NCI-H187 (cell line): ENCODE measurements around the gene PDGFRB.

ENCODE experiments used
- DNase-seq, 2 experiments: peaks; one replicate each; lab custom pipeline; 2025; lab: John Stamatoyannopoulos, UW

PDGFRB gene

DNA sequence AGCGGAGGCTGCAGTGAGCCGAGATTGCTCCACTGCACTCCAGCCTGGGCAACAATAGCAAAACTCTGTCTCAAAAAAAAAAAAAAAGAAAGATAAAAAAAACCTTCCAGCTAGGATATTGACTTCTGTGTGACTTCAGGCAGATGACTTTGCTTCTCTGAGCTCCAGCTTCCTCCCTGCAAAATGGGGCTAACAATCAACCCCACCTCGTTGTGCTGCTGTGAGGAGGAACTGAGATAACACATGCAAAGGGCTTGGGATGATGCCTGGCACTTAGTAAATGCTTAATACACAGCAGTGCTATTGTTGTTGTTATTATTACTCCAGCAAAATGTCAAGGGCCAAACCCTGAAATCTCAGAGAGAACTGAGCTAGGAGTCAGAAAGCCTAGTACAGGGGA, 7.4 kb upstream of the PDGFRB start:
- DNase-seq = no peak

DNA sequence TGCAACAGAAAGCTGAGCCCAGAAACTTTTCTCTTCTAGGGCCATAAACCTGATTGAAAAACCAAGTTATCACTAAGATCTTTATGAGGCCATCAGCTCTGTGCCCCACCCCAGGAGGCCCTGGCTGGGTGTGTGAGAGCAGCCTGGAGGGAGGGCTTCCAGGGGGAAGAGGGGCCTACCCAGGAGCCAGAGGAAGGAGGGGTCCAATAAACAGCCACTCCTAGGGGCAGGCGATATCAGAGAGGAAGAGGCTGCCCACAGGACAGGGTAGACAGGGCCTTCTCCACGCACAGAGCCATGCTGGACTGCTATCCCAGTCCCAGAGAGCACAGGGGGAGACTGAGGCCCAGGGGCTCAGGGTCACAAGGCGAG, 6.5 kb upstream of the PDGFRB start:
- no peak for DNase-seq

DNA sequence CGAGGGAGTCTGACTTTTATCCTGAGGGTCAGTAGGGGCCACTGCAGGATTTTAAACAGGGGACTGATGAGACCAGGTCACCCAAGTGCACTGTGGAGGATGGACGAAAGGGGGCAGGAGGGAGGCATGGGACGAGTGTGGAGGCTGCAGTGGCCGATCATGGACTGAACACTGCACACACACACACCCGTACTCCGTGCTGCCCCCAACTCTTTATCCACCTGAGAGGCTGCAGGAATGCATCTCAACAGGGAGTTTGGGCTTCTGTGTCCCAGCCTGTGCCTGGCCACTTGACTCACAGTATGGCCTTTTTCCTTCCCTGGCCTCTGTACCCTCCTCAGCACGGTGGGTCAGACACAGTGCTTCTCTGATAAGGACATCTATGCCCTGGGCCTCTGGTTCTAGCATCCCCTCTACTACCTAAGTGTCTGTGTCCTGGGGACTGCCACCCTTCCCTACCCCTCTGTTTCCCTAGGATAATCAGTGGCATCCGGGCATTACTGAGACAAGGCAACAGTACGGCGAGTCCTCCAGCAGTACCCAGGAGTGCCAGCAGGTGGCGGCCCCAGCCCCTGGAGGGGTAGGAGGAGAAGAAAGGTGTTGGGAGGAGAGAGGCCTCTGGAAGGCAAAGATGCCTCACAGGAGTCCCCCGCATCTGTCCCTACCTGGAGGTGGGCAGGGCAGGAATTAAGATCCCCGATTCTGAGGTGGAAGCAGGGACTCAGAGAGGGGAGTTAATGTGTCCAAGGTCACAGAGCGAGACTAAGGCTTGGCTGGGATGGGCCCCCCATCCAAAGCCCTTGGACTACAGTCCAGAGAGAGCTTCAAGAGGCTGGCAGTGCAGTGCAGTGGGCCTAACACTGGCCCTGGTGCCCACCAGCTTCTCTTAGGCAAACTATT, 5.8 kb upstream of the PDGFRB start:
- peak; percentile 30 to 47 for DNase-seq

DNA sequence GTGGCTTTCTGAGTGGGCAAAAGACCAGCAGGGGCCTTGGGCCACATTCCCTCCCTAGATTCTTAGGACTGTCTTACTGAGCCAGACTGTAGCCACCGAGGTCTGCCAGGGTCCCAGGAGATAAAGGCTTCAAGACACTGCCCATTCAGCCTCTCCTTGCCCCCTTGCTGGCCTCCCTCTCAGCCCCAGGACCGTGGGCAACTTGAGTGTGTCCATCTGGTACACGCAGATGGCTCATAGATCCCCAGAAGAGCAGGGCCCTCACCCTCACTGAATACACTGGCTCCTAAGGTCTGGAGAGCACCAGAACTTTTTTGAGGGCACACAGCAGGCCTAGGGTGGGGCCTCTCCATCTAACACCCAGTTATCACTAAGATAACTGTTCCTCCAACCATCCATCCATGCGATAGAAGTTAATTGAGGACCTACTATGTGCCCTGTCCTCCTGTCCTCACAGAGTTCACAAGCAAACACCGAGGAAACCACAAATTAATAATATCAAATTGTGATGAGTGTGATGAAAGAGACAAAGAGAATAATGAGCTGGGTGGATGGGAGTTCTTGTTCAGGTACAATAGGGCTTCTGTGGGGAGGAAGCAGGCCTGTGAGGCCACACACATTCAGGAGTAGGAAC, 4.9 kb upstream of the PDGFRB start:
- DNase-seq = no peak

DNA sequence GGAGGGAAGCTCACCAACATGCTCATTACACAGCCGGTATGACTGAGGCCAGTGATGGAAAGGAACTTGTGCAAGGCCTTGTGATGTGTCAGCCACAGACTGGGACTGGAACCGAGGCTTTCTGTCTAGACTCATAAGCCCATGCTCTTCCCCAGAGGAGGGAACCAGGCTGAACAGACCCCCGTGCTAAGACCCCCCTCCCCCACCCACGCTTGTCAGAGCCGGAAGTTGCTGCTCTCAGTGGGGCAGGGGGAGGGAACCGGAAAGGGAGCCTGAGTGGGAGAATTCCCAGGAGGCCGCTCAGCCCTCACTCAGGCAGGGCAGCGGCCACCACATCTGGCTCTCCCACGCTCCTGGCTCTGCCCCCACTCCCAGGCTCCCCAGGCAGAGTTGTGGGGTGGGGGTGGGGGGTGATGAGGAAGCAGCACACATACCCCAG, 4.1 kb upstream of the PDGFRB start:
- DNase-seq = no peak

DNA sequence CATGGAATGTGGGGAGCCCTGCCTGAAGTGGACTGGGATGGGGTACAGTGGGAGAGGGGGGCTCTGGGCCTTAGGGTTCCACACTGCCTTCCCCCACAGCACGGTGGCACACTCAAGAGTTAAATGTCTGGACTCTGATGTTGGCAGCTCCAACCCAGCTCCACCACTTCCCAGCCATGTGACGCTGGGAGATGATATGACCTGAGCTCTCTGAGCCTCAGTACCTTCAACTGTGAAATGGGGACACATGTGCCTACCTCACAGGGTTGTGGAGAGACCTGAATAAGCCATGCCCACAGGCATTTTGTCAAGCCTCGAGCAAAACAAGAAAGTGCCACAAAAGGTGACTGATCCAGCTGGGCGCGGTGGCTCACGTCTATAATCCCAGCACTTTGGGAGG, 3.4 kb upstream of the PDGFRB start:
- no peak for DNase-seq

DNA sequence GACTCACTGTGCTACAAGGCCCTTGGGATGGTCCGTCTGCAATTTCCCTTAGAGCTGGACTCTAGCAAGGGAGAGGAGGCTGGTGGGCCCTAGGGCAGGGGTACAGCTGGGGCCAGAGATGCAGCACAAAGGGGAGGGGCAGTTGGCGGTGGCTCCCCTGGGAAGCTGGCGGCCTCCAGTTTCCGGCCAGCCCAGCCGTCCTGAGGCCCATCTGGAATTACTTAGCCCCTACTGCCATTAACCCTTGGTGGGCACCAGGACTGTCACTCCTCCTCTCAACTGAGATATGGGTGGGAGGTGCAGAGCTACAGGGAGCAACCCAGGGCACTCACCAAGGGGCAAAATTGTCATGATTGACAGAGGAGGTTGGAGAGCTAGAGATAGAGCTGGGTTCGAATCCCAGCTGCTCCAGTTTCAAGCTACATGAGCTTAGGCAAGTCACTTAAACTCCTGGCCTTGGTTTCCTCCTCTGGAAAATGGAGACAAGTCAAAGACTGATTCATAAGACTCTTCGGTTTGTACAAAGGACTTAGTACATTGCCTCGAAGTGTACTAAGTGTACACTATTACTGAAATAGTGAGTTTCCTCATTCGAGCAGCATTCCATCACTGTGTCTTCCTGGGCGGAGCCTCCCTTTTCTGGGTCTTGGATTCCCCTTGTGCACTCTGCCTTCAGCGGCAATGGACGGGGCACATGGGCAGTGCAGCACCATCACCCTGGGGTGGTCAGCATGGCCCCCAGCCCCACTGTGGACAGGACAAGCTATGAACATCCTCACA, 2.7 kb upstream of the PDGFRB start:
- no peak for DNase-seq

DNA sequence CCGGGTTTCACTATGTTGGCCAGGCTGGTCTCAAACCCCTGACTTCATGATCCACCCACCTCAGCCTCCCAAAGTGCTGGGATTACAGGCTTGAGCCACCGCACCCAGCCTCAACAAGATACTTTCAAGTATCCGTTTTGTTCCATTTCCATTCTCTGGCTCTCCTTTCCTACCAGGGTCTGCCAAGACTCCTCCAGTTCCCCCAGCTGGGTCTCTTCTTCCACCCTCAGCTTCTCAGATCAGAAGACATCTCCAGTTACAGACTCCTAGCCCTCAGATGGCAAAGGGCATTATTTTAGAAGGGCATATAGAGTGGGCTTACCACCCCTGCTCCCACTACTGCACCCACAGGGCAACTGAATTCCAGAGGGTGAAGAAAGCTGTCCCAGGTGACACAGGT, 1.5 kb upstream of the PDGFRB start:
- no peak for DNase-seq

DNA sequence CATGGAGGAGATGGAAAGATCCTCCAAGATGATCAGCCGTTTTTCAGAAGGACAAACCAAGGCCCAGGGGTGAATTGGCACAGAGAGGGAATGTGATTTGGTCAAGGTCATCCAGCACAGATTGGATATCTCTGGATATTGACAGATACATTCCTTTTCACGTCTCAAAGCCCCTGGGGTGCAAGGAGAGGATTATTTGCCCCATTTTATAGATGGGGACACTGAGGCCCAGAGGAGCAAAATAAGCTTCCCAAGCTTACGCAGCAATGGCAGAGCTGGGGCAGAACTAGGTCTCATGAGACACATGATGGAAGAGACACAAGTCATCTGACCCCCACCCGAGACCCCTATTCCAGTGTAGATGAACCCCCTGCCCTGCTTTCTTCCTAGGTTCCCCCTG, 895 bp upstream of the PDGFRB start:
- no peak for DNase-seq

DNA sequence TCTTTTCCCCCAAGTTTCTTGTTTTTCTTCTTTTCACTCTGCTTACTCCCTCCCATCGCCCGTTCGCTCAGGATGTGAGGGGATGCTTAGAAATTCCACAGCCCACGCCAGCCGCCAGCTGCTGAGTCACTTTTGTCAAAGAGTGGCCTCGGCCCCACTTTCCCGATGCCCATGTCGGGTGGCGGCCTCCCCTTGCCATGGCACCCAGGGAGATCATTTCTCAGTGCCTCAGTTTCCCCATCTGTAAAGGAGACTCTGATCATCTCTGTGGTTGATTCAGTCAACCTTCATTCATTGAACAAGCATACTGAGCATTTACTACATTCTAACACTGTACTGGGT, 353 bp upstream of the PDGFRB start:
- no peak for DNase-seq

DNA sequence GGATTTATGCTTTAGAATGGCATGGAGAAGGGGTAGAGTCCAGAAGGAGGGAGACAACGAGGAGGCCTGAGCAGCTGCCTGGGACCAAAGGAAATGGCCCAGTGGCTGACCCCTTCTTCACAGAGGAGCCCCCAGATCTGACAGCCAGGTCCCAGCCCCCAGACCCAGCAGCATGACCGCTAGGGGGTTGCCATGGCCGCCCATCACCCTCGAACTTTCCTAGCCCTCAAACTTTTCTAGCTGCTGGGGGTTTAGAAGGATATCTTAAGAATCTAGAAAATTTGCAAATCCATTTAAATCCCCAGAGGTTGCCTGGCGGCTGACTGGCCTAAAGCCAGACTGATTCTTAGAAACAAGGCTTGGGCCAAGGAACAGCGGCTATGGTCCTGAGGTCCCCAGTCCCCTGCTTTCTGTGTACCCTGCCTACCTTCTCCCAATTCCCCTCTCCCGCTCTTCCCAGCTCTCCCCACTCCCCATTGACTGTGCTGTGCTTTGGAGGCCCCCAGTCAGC, 972 bp downstream of the PDGFRB start:
- DNase-seq = no peak

DNA sequence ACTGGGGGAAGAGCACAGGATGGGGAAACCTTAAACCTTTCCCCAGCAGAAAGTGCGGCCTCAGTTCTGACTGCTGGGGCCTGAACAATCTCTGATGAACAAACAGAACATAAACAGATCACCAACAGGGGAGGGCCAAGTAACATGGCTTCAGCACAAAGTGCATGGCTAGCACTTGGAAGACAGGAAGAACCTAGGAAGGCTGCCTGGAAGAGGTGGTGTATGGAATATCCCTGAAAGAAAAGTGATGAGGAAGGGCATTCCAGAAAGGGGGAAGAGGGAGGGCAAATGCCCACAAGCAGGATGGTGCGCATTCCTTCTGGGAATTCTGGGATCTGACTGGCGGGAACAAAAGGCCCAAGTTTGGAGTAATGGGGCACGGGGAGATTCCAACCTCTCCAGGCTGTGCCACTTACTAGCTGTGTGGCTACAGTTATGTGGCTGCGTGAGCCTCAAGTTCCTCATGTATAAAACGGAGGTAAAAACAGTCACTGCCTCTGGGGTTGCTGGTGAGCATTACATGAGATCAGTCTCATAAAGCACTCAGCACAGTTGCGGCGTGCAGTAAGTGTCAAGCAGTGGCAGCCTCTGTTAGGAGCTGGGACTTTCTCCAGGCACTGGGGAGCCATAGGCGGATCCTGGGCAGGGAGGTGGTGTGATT, 1.6 kb downstream of the PDGFRB start:
- no peak for DNase-seq

DNA sequence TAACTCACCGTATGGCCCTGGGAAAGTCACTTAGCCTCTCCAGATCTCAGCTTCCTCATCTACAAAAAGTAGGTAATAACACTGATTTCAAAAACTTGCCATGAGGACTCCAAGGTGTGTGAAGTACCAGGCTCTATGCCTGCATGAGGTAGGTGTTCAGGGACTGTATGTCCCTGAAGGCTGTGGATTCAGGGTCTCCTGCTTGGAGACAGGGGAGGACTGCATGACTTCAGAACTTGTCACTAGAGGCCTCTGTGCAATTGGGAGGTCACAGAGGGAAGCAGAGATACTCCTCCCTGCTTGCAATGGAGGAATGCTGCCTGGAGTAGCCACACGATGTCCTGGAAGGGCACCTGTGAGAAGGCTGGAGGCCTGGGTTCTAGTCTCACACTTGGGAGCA, 2.2 kb downstream of the PDGFRB start:
- DNase-seq = no peak

DNA sequence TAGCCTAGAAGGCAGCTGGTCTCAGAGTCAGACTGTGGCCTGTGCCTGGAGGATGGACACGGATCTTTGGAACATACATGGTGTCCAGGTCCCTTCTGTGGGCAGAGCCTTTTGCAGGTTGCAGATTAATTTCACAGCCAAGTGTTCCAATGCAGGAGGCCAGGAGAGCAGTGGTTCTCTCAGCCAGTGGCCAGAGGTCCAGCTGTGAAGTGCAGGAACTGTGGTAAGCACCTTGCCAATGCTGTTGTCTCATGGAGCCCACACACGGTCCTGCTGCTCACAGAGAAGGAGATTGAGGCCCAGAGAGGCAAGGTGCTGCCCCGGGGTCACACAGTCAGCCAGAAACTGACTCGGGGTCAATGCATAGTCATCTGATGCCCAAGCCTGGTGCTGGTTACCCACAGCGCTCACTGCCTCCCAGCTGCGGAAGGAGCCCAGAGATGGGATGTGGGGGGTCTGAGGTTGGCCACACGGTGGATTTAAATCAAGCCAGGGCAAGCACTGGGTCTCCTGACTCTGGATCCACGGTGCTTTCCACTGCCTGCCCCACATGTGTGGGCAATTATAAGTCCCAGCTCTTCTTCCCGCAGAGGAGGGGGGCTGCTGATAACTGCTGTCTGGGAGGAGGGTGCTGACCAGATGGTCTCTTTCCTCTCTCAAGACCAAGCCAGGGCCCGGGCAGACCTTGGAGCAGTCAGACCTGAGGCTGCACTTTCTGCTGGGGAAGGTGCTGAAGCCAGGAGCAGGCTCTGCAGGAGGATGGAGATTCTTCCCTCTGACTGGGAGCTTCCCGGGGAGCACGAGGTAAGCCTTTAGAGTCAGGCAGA, 2.8 kb downstream of the PDGFRB start:
- DNase-seq = no peak

DNA sequence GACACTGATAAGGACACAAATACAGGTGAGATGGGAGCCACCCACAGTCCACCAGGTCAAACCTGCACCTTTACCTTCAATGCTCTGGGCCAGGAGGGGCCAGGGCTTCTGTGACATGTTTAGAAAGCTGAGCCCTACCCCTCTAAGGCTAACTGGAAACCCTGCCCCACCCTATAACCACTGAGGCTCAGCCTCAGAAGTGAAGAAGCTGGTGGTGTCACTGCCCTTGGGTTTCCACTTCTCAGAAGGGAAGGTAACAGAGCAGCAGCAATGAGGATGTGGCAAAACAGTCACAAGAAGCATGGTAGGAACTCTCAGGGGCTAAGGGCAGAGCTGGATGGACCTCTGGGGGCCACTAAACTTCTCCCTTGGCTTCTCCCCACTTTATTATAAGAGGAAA, 6.0 kb downstream of the PDGFRB start:
- no peak for DNase-seq

DNA sequence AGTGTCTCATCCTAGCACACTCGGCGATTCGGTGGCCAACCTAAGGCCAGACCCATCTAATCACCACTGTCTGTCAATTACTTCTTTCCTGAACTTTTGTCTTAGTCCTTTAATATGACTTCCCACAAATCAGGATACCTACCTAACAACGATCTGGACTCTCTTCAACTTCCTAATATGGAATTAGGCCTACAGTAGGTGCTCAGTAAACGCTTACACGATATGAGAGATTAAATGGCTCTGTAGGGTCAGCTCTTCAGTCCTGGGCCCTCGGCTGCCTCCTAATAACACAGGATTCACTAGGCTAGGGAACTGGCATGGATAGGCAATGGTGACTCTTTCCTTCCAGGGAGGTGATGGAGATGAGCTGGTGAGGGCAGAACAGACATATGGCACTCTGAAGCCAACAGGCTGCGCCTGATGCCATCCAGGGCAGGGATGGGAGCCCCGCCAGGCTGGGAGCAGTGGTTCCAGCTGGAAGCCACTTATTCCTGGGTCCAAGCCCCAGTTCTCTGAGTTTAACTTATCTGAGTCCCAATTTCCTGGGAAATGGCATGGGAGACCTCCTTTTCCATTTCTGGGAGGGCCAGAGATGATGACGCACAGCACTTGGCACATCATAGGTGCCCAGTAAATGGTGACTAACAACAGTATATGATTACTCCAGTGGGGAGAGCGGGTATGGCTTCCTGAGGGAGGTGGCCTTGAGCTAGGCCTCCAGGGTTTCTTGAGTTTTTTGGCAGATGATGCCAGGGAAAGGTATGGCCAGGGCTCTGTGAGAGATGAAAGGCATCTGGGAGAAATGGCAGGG, 7.3 kb downstream of the PDGFRB start:
- no peak for DNase-seq

DNA sequence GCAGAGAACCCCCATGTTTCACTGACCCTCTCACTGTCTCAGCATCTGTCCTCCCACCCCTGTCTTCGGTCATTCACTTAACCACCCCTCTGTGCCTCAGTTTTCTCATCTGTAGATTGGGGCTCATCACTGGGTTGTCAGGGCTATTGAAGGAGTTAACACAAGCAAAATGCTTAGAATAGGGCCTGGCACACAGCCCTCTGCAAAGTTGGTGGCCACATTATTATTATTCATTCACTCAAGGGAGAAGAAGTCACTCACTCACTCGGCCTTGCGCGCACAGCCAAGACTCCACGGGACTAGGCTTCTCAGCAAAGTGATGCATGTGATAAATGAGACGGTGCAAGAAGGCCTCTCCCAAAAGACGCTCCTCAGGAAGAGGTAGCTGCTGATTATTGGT, 8.0 kb downstream of the PDGFRB start:
- no peak for DNase-seq

DNA sequence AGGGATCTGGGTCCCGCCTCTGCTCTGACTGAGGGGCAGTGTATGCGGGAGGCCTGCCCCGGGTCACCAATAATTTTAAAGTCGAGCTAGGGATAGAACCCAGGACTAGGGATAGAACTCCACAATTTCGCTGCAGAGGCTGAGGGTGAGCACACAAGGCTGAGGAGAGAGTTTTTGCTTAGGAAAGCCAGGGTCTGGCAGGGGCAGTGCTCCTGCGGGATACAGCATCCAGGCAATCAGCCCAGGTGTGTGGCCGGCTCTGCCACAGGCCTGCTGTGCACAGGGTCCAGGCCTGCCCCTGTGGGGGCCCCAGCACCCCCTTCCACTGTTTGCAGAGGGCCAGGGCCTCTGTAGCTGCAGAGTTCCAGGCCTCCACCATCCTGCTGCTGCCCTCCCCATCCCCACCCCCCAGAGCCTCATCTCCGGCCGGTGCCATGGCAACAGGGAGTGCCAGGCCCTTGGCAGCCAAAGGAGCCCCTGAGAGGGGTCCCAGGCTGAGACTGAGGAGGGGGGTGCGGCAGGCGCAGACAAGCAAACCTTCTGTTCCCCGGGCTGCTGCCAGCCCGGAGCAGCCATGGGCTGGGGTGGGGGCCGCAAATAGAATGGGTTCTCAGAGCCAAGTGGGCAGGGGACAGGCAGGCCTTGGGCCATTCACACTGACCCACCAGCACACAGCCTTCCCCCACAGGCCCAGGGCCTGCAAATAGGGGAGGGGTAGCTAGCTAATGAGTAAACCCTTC, 8.6 kb downstream of the PDGFRB start:
- DNase-seq = no peak

DNA sequence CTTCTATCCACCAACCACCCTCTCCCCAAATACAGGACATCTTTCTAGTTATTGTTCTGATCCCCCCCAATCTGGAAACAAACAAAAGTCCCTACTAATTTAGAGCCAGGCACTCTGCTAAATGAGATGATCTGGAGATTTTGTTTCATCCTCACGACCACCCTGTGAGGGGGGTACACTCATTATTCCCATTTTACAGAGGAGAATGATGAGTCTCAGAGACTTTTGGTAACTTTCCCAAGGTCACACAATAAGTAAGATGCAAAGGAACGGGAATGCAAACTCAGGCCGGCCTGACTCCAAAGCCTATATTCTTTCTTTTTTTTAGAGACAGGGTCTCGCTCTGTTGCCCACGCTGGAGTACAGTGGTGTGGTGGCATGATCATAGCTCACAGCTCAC, 9.4 kb downstream of the PDGFRB start:
- no peak for DNase-seq

DNA sequence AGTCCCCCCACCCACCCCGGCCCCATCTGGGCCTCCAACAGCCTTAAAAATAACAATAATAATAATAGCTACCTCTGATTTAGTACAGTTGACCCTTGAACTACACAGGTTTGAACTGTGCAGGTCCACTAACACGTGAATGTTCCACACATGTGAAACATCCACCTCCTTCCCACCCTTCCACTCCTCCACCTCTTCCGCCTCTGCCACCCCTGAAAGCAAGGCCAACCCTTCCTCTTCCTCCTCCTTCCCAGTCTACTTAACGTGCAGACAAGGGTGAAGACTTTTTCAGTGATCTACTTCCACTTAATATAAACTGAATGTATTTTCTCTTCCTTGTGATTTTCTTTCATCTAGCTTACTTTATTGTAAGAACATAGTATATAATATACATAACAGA, 10.8 kb downstream of the PDGFRB start:
- no peak for DNase-seq
